Astrocyte (in vitro differentiated cells and primary cell): ENCODE results near the gene HDAC11. TPM values are rescaled to one million over a fixed set of nuclear protein-coding genes. Genes with fewer than 3 reads are reported as not detected.

Source experiments
- DNase-seq: peaks from one replicate; pipeline ENCODE4 v3.0.0-alpha.2; 2010; ENCODE audit warnings: low read depth
- FAIRE-seq: peaks from 2 replicates; lab custom pipeline; 2011; peaks lifted over from hg19 to GRCh38; lab: Jason Lieb, UNC
- H2AFZ ChIP-seq: 2 replicates; pipeline ENCODE4 v1.6.0; 2012; ENCODE audit warnings: low read depth, low read length, inconsistent platforms
- H3K27ac ChIP-seq: 2 replicates; pipeline ENCODE4 v1.5.1; 2011; ENCODE audit warnings: low read depth, low read length, inconsistent platforms
- H3K27me3 ChIP-seq: 2 replicates; pipeline ENCODE4 v1.6.0; 2011; ENCODE audit warnings: low read length, inconsistent platforms; ENCODE audit not compliant: insufficient read depth
- H3K36me3 ChIP-seq: 2 replicates; pipeline ENCODE4 v1.5.1; 2011; ENCODE audit warnings: low read length, inconsistent platforms; ENCODE audit not compliant: insufficient read depth
- H3K4me1 ChIP-seq: 2 replicates; pipeline ENCODE4 v1.5.1; 2011; ENCODE audit warnings: low read length, inconsistent platforms; ENCODE audit not compliant: insufficient read depth
- H3K4me2 ChIP-seq: 2 replicates; pipeline ENCODE4 v1.6.0; 2012; ENCODE audit warnings: low read length, inconsistent platforms
- H3K4me3 ChIP-seq: 2 replicates; pipeline ENCODE4 v1.5.1; 2011; ENCODE audit warnings: low read depth, mild to moderate bottlenecking, low read length, inconsistent platforms; ENCODE audit not compliant: insufficient read depth
- H3K79me2 ChIP-seq: 2 replicates; pipeline ENCODE4 v1.6.0; 2012; ENCODE audit warnings: mild to moderate bottlenecking, low read length, inconsistent platforms; ENCODE audit not compliant: insufficient read depth
- H3K9ac ChIP-seq: 2 replicates; pipeline ENCODE4 v1.6.0; 2012; ENCODE audit warnings: mild to moderate bottlenecking, low read length, inconsistent platforms
- H3K9me3 ChIP-seq: 2 replicates; pipeline ENCODE4 v1.5.1; 2012; ENCODE audit warnings: low read depth, mild to moderate bottlenecking, low read length, inconsistent platforms; ENCODE audit not compliant: insufficient read depth
- H4K20me1 ChIP-seq: 2 replicates; pipeline ENCODE4 v1.6.0; 2012; ENCODE audit warnings: low read length, inconsistent platforms; ENCODE audit not compliant: insufficient read depth
- H3K27ac Mint-ChIP-seq: one replicate; pipeline ENCODE4 v1.8.0; 2021; ENCODE audit warnings: mild to moderate bottlenecking, mixed read lengths; ENCODE audit not compliant: unreplicated experiment
- H3K27me3 Mint-ChIP-seq: one replicate; pipeline ENCODE4 v1.8.0; 2021; ENCODE audit warnings: low read depth, mixed read lengths; ENCODE audit not compliant: unreplicated experiment
- H3K36me3 Mint-ChIP-seq: one replicate; pipeline ENCODE4 v1.8.0; 2021; ENCODE audit warnings: low read depth, mixed read lengths; ENCODE audit not compliant: unreplicated experiment
- H3K4me1 Mint-ChIP-seq: one replicate; pipeline ENCODE4 v1.8.0; 2021; ENCODE audit warnings: low read depth, mixed read lengths; ENCODE audit not compliant: unreplicated experiment
- H3K4me3 Mint-ChIP-seq: one replicate; pipeline ENCODE4 v1.8.0; 2021; ENCODE audit warnings: mild to moderate bottlenecking, moderate library complexity, mixed read lengths; ENCODE audit not compliant: unreplicated experiment
- H3K9me3 Mint-ChIP-seq: one replicate; pipeline ENCODE4 v1.8.0; 2021; ENCODE audit warnings: mild to moderate bottlenecking, mixed read lengths; ENCODE audit not compliant: unreplicated experiment
- EZH2 ChIP-seq: IDR thresholded peaks from 2 replicates; pipeline ENCODE4 v1.6.1; 2012; ENCODE audit warnings: mild to moderate bottlenecking, low read length, inconsistent platforms; ENCODE audit not compliant: insufficient read depth
- total RNA-seq: library from RNA; stranded (reverse); gene quantifications from 2 replicates; pipeline ENCODE4 v1.2.1, GENCODE V29; 2021
- TF ChIP-seq, protein P1 (sequence below): IDR thresholded peaks from 2 replicates; pipeline ENCODE4 v1.5.1; 2011; ENCODE audit warnings: low read depth, mild to moderate bottlenecking, inconsistent platforms, low read length, moderate library complexity; ENCODE audit not compliant: insufficient read depth

Gene HDAC11
- total RNA-seq, 1 donor from 2014 or later = 8.6 TPM

DNA sequence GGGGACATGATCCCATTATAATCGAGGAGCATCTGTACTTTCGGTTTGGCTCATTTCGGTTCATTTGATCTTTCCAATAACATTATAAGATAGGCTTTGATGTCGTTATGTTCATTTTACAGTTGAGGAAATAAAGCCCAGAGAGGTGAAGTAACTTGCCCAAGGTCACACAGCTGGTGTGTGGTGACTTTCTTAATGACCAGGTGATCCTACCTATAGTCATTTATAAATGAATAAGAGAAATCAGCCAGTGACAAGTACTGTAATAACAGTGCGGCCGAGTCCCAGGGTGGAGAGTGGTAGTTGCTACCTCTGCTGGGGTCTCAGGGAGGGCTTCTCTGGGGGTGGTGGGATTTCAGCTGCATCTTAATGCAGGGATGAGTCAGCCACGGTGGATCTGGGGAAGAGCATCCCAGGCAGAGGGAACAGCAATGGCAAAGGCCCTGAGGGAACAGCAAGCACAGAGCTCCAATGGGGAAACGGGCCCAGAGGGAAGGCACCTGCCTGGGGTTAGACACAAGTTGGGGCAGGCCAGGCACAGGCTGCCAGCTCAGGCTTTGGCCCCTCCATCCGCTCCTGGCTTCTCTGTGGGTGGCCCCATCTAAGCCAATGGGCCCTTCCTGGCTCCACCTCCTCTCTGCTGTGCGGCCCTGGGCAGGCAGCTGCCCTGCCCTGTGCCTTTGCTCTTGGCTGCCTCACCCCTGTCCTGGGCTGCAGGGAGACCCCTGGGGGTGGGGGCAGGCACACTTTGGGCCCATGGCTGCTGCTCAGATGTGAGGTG lies 67.7 kb downstream of the HDAC11 start:
- TF ChIP-seq, protein P1, sequence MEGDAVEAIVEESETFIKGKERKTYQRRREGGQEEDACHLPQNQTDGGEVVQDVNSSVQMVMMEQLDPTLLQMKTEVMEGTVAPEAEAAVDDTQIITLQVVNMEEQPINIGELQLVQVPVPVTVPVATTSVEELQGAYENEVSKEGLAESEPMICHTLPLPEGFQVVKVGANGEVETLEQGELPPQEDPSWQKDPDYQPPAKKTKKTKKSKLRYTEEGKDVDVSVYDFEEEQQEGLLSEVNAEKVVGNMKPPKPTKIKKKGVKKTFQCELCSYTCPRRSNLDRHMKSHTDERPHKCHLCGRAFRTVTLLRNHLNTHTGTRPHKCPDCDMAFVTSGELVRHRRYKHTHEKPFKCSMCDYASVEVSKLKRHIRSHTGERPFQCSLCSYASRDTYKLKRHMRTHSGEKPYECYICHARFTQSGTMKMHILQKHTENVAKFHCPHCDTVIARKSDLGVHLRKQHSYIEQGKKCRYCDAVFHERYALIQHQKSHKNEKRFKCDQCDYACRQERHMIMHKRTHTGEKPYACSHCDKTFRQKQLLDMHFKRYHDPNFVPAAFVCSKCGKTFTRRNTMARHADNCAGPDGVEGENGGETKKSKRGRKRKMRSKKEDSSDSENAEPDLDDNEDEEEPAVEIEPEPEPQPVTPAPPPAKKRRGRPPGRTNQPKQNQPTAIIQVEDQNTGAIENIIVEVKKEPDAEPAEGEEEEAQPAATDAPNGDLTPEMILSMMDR = no peak
- TF ChIP-seq EZH2 = no peak
- Mint-ChIP-seq H3K36me3 (no peaks in the 10 kb centered on the region), H3K27me3 (peaks cover 18% of the 10 kb centered on the region), H3K4me1 (peaks cover 50% of the 10 kb centered on the region), H3K4me3 (no peak overlapping the region), H3K9me3 (peaks cover under 1% of the 10 kb centered on the region), H3K27ac (no peak overlapping the region)
- Histone ChIP-seq H3K27me3 (peaks cover 2% of the 10 kb centered on the region), H3K27ac (no peak overlapping the region), H3K4me3 (no peak overlapping the region), H3K36me3 (no peaks in the 10 kb centered on the region), H3K9me3 (no peaks in the 10 kb centered on the region), H3K9ac (no peak overlapping the region), H3K4me2 (no peak overlapping the region), H2AFZ (no peak overlapping the region), H3K79me2 (no peaks in the 10 kb centered on the region), H3K4me1 (peaks cover 46% of the 10 kb centered on the region), H4K20me1 (no peaks in the 10 kb centered on the region)
- FAIRE-seq = no peak
- no peak for DNase-seq

DNA sequence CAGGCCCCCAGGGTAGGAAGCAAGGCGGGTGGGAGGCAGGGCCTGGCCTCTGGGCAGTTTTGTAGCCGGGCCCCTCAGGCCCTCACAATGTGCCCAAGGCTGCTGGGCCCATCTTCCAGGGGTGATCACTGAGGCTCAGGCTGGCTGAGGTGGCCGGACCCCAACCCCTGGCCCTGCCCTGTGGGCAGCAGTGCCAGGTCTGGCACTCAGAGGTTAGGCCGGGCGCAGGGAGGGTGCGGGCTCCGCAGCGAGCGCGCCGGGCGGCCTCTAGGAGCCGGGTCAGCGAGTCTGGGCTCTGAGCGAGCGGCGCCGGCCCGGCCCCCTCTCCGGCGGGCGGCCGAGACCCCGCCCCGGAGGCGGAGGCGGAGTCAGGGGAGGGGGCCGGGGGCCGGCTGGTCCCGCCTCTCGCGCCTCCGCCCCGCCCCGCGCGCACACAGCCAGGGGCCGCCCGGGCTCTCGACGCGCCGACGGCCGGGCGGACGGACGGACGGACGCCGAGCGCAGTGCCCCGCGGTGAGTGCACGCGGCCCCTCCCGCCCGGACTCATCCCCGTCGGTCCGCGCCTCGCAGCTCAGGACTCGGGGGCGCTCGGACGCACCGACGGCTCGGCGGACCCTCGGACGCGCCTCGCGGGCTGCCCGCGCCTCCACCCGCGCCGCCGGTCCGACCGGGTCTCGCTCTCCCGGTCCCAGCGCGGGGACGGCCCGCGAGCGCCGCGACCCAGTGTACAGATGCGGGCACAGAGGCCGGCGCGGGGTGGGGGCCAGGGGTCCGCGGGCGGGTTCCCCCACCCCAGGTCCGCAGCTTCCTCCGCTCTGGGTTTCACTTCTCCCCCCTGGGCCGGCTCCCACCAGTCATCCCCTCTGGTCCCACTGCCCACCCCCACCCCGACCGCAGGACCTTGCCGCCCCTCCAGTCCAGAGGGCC lies 68.9 kb downstream of the HDAC11 start, which contains the start of gene FBLN2:
TSS of gene FBLN2 (plus strand) at position 430 of the 927 bp plus-strand sequence. CDS start 21,231 bp downstream, outside the sequence.
- peak within 1 kb of the TSS; percentile 15 for H3K4me3 ChIP-seq
- H3K4me2 ChIP-seq = peak within 1 kb of the TSS; percentile 74
- peaks cover 35% of the 10 kb centered on the region for H3K4me1 ChIP-seq
- no peaks in the 10 kb centered on the region for H3K9me3 Mint-ChIP-seq
- H3K27ac ChIP-seq = no peak within 1 kb of the TSS
- no peaks in the 10 kb centered on the region for H3K9me3 ChIP-seq
- peaks cover 42% of the 10 kb centered on the region for H3K4me1 Mint-ChIP-seq
- DNase-seq (no peak), FAIRE-seq (no peak)
- peaks cover 22% of the 10 kb centered on the region for H3K27me3 Mint-ChIP-seq
- H3K36me3 ChIP-seq = no peaks in the 10 kb centered on the region
- no peaks in the 10 kb centered on the region for H4K20me1 ChIP-seq
- TF ChIP-seq, protein P1 = no peak
- TF ChIP-seq EZH2 = no peak
- no peaks in the 10 kb centered on the region for H3K79me2 ChIP-seq
- peak within 1 kb of the TSS; percentile 60 for H2AFZ ChIP-seq
- H3K27me3 ChIP-seq = peaks cover 2% of the 10 kb centered on the region
- no peak within 1 kb of the TSS for H3K27ac Mint-ChIP-seq
- no peaks in the 10 kb centered on the region for H3K36me3 Mint-ChIP-seq
- H3K9ac ChIP-seq = peak within 1 kb of the TSS; percentile 16
- peak within 1 kb of the TSS; percentile 73 for H3K4me3 Mint-ChIP-seq
